Measurements from ENCODE around the gene EPHA10.

EPHA10 gene

DNA sequence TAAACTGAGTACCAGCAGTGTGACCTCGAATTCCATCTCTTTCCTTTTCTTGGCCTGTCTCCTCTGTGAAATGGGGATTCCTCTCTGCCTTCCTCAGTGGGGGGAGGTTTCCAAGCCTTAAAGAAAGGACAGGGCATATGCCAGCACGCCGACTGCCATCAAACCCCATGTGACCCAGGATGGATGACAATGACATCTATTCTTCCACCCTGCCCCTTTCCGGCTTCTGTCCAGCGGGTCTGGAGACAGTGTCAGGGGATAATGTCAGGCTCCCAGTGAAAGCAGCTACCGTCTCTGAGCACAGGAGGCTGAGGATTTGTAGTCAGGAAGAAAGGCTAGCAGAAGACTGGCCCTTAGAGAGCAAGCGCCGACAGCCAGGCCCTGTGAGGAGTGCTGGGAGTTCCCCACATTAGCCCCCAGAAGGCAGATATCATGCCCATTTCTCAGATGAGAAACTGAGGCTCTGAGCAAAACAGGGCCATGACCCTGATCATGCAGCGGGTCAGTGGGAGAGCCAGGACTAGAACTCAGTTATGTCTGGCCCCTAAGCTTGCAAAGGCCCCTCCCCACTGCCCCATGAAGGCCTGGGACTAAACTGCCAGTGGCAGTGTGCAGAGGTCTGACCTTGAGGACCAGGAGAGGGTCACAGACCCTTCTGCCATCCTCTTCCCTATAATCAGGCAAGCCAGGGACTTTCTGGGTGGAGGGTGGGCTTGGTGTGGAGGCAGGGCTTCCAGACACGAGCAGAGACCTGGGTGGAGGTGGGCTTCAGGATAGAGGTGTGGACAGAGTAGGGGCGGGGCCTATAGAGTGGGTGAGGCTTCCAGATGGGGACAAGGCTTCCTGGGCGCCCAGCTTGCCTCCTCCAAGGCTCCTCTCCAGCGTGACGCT, 42.5 kb downstream of the EPHA10 start:
- Histone ChIP-seq H3K9me3 (ENCODE audit: control insufficient read depth, insufficient read depth, low read depth, low read length) (no peaks in the 10 kb centered on the region), H3K9ac (ENCODE audit: low read length) (no peak overlapping the region), H3K4me1 (ENCODE audit: control insufficient read depth, insufficient read depth, low read length) (peaks cover 9% of the 10 kb centered on the region; the same call in 1 of the 2 replicates), H3K4me3 (ENCODE audit: low read depth, low read length) (no peak overlapping the region), H3K27me3 (ENCODE audit: control insufficient read depth, insufficient read depth, low read length) (peaks cover 10% of the 10 kb centered on the region; the same call in 1 of the 2 replicates), H3K27ac (ENCODE audit: low read depth, low read length) (no peak overlapping the region), H3K36me3 (ENCODE audit: control insufficient read depth, insufficient read depth, low read length) (no peaks in the 10 kb centered on the region)

- Histone ChIP-seq H3K36me3 (ENCODE audit: control insufficient read depth, insufficient read depth, low read length) (no peaks in the 10 kb centered on the region), H3K4me1 (ENCODE audit: control insufficient read depth, insufficient read depth, low read length) (peaks cover 9% of the 10 kb centered on the region; the same call in 1 of the 2 replicates)
These were observed 43.4 kb downstream of the EPHA10 start for GRCh38 chr1:37721565-37721964.

DNA sequence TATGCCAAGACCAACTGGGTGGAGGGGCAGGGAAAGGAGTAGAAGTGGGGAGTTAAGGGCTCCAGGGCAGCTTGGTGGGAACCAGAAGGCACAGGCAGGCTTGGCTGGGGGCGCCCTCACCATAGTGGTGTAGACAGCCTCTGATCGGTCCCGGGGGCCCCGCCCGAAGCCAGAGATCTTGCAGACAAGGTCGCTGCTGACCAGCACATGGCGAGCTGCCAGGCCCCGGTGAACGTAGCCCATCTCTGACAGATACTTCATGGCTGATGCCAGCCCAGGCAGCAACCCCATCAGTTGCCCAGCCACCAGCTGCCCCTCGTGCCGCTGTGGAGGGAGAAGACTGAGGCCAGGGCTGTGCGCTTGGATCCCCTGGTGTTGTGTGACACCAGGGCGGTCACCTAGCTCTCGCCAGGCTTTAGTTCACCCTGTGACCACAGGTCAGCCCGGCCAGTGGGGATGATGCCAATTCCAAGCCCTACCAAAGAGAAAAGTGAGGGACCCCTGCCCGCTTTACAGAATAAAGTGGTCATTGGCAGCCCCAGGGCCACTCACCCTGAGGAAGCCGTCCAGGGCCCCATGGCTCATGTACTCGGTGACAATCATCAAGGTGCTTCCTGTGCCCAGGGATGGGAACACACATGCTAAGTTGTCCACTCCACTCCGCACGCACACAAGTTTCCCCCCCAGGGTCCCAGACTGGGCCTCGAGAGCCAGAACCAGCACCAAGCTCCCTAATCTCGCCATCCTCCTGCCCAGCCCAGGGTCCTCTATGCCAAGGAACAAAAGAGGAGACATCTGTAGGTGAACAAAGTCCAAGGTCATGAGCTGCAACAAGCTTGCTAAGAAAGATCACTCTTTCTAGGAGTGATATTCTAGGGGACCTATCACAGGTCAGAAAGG, 44.4 kb downstream of the EPHA10 start:
- Histone ChIP-seq H3K4me3 (ENCODE audit: low read depth, low read length) (no peak overlapping the region), H3K9ac (ENCODE audit: low read length) (no peak overlapping the region), H3K27me3 (ENCODE audit: control insufficient read depth, insufficient read depth, low read length) (no peaks in the 10 kb centered on the region; the same call in 1 of the 2 replicates), H3K4me1 (ENCODE audit: control insufficient read depth, insufficient read depth, low read length) (peaks cover 9% of the 10 kb centered on the region; the same call in 1 of the 2 replicates), H3K27ac (ENCODE audit: low read depth, low read length) (no peak overlapping the region), H3K9me3 (ENCODE audit: control insufficient read depth, insufficient read depth, low read depth, low read length) (no peaks in the 10 kb centered on the region), H3K36me3 (ENCODE audit: control insufficient read depth, insufficient read depth, low read length) (no peaks in the 10 kb centered on the region)

More at GRCh38 chr1:37721565-37721964, 43.4 kb downstream of the EPHA10 start:
- Histone ChIP-seq H3K9me3 (ENCODE audit: control insufficient read depth, insufficient read depth, low read depth, low read length) (no peaks in the 10 kb centered on the region), H3K9ac (ENCODE audit: low read length) (no peak overlapping the region), H3K4me3 (ENCODE audit: low read depth, low read length) (no peak overlapping the region), H3K27me3 (ENCODE audit: control insufficient read depth, insufficient read depth, low read length) (peaks cover 3% of the 10 kb centered on the region; the same call in 1 of the 2 replicates), H3K27ac (ENCODE audit: low read depth, low read length) (no peak overlapping the region)

GRCh38 chr1:37719572-37720195, 45.2 kb downstream of the EPHA10 start:
- no peaks in the 10 kb centered on the region for H3K27me3 ChIP-seq (ENCODE audit: control insufficient read depth, insufficient read depth, low read length)
- no peaks in the 10 kb centered on the region for H3K36me3 ChIP-seq (ENCODE audit: control insufficient read depth, insufficient read depth, low read length)
- H3K4me1 ChIP-seq (ENCODE audit: control insufficient read depth, insufficient read depth, low read length): peaks cover 9% of the 10 kb centered on the region; the same call in 1 of the 2 replicates
- no peaks in the 10 kb centered on the region for H3K9me3 ChIP-seq (ENCODE audit: control insufficient read depth, insufficient read depth, low read depth, low read length)
- no peak overlapping the region for H3K9ac ChIP-seq (ENCODE audit: low read length)
- H3K27ac ChIP-seq (ENCODE audit: low read depth, low read length): no peak overlapping the region
- no peak overlapping the region for H3K4me3 ChIP-seq (ENCODE audit: low read depth, low read length)

DNA sequence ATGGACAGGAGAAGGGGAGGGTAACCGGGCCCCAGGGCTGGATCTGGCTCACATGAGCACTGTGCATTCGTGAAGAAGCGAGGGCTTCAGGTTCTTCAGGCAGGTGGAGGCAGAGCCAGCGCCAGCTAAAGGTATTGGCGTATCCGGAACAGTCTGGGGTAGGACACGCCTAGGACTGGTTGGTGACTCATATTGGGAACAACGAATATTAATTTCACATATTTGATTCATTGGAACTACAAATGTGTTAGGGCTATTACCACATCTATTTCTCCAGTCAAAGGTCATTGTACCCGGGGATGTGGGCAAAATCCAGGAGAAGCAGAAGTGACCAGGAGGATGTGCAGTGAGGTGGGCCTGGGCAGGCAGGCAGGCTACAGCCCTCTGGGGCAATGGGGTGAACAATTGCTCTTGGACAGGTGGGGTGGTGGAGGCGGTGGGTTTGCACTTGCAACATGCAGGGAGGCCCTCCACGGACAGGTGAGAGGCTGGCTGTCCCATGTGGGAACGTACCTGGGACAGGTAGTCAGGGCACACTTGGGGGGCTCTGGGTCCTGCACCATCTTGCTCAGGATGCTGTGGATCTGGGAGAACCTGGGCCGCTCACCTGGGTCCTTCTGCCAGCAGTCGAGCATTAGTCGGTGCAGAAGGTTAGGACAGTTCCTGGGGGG, 45.9 kb downstream of the EPHA10 start:
- Histone ChIP-seq H3K9me3 (ENCODE audit: control insufficient read depth, insufficient read depth, low read depth, low read length) (no peaks in the 10 kb centered on the region), H3K36me3 (ENCODE audit: control insufficient read depth, insufficient read depth, low read length) (no peaks in the 10 kb centered on the region), H3K4me1 (ENCODE audit: control insufficient read depth, insufficient read depth, low read length) (peaks cover 9% of the 10 kb centered on the region; the same call in 1 of the 2 replicates), H3K27me3 (ENCODE audit: control insufficient read depth, insufficient read depth, low read length) (no peaks in the 10 kb centered on the region), H3K4me3 (ENCODE audit: low read depth, low read length) (no peak overlapping the region), H3K9ac (ENCODE audit: low read length) (no peak overlapping the region), H3K27ac (ENCODE audit: low read depth, low read length) (no peak overlapping the region)

DNA sequence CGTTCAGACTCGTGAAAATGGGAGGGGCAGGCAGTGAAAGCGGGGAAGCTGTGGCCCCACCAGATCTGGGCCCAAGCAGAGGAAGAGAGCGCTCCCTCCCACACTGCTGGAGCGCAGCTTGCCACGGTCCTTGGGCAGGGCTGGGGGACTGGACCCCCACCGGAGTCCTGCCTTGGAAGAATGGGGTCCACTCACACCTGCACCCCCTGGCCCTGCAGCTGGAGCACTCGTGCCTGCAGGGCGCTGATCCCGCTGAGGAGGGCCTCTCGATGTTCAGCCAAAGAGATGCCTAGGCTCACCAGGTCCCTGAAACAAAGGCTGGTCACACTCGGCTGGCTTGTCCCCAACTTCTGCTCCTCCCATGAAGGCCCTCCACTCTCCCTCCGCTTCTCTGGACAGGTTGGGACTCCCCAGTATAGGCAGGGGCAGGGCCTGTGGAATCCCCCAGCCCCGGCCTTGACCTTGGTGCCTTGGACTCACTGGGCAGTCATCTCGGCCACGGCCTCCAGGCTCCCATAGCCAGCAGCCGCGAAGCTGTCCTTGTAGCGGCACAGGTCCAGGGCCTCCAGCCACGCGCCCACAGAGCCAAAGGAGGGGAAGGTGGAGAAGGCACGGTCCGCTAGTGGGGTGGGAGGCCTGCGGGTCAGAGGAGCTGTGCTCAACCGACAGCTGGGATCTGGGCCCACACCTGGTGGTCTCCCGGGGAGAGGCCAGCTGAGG, 46.6 kb downstream of the EPHA10 start:
- Histone ChIP-seq H3K9me3 (ENCODE audit: control insufficient read depth, insufficient read depth, low read depth, low read length) (no peaks in the 10 kb centered on the region), H3K27me3 (ENCODE audit: control insufficient read depth, insufficient read depth, low read length) (no peaks in the 10 kb centered on the region), H3K9ac (ENCODE audit: low read length) (no peak overlapping the region), H3K27ac (ENCODE audit: low read depth, low read length) (no peak overlapping the region), H3K36me3 (ENCODE audit: control insufficient read depth, insufficient read depth, low read length) (no peaks in the 10 kb centered on the region), H3K4me1 (ENCODE audit: control insufficient read depth, insufficient read depth, low read length) (peaks cover 5% of the 10 kb centered on the region; the same call in 1 of the 2 replicates), H3K4me3 (ENCODE audit: low read depth, low read length) (no peak overlapping the region)

DNA sequence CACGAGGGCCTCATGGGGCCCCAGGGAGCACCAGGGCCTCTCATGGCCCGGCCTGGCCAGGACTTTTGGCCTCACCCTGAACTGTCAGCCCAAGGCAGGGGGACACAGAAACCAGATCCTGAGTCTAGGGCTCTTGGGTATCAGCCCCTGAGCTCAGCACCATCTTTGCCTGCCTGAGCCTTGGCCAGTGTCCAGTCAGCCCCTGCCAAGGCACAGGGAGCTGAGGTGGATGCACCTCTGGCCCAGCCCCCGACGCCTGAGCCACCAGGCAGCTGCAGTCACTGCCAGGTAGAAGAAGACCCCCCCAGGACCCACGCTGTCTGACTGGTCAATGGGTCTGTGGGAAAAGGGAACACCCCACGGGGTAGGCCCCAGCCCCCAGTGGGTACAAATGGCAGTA, 47.3 kb downstream of the EPHA10 start:
- Histone ChIP-seq H3K9me3 (ENCODE audit: control insufficient read depth, insufficient read depth, low read depth, low read length) (no peaks in the 10 kb centered on the region), H3K27me3 (ENCODE audit: control insufficient read depth, insufficient read depth, low read length) (no peaks in the 10 kb centered on the region), H3K4me3 (ENCODE audit: low read depth, low read length) (no peak overlapping the region), H3K9ac (ENCODE audit: low read length) (no peak overlapping the region), H3K4me1 (ENCODE audit: control insufficient read depth, insufficient read depth, low read length) (no peaks in the 10 kb centered on the region), H3K36me3 (ENCODE audit: control insufficient read depth, insufficient read depth, low read length) (no peaks in the 10 kb centered on the region), H3K27ac (ENCODE audit: low read depth, low read length) (no peak overlapping the region)

GRCh38 chr1:37716321-37716720, 48.6 kb downstream of the EPHA10 start:
- Histone ChIP-seq H3K9me3 (ENCODE audit: control insufficient read depth, insufficient read depth, low read depth, low read length) (no peaks in the 10 kb centered on the region), H3K4me3 (ENCODE audit: low read depth, low read length) (no peak overlapping the region), H3K9ac (ENCODE audit: low read length) (no peak overlapping the region), H3K27ac (ENCODE audit: low read depth, low read length) (no peak overlapping the region), H3K27me3 (ENCODE audit: control insufficient read depth, insufficient read depth, low read length) (no peaks in the 10 kb centered on the region), H3K36me3 (ENCODE audit: control insufficient read depth, insufficient read depth, low read length) (no peaks in the 10 kb centered on the region), H3K4me1 (ENCODE audit: control insufficient read depth, insufficient read depth, low read length) (no peaks in the 10 kb centered on the region)

DNA sequence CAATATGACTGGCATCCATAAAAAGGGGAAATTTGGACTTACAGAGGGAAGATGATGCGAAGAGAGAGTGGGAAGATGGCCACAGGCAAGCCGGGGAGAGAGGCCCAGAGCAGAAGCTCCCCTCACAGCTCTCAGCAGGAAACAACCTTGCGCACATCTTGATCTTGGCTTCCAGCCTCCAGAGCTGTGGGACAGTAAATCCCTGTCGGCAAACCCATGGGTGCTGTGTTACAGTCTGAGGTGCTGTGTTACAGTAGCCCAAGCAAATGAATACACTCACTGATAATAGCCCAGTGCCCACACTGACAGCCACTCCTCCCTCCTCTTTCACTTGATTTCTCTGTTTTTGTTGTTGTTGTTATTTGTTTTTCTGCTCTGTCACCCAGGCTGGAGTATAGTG, 50.2 kb downstream of the EPHA10 start:
- no peak overlapping the region for H3K4me3 ChIP-seq (ENCODE audit: low read depth, low read length)

GRCh38 chr1:37714226-37714625, 50.7 kb downstream of the EPHA10 start:
- Histone ChIP-seq H3K27me3 (ENCODE audit: control insufficient read depth, insufficient read depth, low read length) (no peaks in the 10 kb centered on the region), H3K9ac (ENCODE audit: low read length) (no peak overlapping the region), H3K9me3 (ENCODE audit: control insufficient read depth, insufficient read depth, low read depth, low read length) (no peaks in the 10 kb centered on the region), H3K36me3 (ENCODE audit: control insufficient read depth, insufficient read depth, low read length) (peaks cover 13% of the 10 kb centered on the region), H3K27ac (ENCODE audit: low read depth, low read length) (no peak overlapping the region), H3K4me3 (ENCODE audit: low read depth, low read length) (no peak overlapping the region), H3K4me1 (ENCODE audit: control insufficient read depth, insufficient read depth, low read length) (no peaks in the 10 kb centered on the region)

More for the DNA sequence above, 50.2 kb downstream of the EPHA10 start:
- H3K9me3 ChIP-seq (ENCODE audit: control insufficient read depth, insufficient read depth, low read depth, low read length): no peaks in the 10 kb centered on the region
- peaks cover 8% of the 10 kb centered on the region for H3K36me3 ChIP-seq (ENCODE audit: control insufficient read depth, insufficient read depth, low read length)
- H3K27me3 ChIP-seq (ENCODE audit: control insufficient read depth, insufficient read depth, low read length): no peaks in the 10 kb centered on the region
- H3K27ac ChIP-seq (ENCODE audit: low read depth, low read length): no peak overlapping the region
- no peaks in the 10 kb centered on the region for H3K4me1 ChIP-seq (ENCODE audit: control insufficient read depth, insufficient read depth, low read length)
- no peak overlapping the region for H3K9ac ChIP-seq (ENCODE audit: low read length)

Data from HUES6 (cell line).